ENCODE measurements around the gene TNFSF10. TPM values are rescaled to one million over a fixed set of nuclear protein-coding genes. Genes with fewer than 3 reads are reported as not detected.
"Not testable (repeated sequence)": the region's sequence is repeated elsewhere in the genome, so short reads cannot be mapped to it uniquely, and the experiment has no call there.

TNFSF10 gene
- total RNA-seq, 2 experiments from 2014 or later = 21.5 to 23.6 TPM

DNA sequence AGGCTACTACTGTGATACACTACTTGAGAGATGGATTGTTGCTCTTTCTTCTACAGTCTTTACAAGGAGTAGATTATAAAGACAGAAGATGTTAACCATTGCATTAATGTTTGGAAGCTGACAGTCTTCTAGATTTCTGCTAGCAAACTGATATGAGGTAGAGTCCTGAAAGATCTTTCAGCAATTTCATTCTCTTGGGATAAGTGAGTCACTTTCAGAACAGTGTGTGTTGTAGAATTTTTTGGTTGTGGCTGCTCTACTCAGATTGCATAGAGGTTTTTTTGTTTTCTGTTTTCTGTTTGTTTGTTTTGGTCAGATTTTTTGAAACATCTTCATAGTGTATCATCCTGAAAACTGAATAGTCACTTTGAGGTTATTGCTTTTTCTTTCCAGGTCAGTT, 17.1 kb downstream of the TNFSF10 start:
- no peak overlapping the region for H3K27ac Mint-ChIP-seq

DNA sequence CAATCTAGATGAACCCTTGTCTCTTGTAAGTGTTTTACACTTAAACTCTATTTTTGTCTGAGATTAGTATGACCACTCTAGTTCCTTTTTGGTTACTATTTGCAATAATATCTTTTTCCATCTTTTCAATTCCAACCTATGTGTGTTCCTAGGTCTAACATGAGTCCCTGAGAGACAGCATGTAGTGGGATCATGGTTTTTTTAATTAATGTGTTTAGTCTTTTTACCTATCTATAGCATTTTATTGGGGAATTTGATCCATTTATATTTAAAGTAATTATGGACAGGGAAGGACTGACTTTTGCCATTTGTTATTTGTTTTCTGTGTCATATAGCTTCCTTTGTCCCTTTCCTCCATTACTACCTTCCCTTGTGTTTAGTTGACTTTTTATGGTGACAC, 21.7 kb downstream of the TNFSF10 start:
- Mint-ChIP-seq H3K9me3 (peaks cover 4% of the 10 kb centered on the region), H3K4me3 (no peak overlapping the region), H3K27ac (no peak overlapping the region), H3K36me3 (ENCODE audit: low read depth) (peaks cover 19% of the 10 kb centered on the region), H3K27me3 (no peaks in the 10 kb centered on the region), H3K4me1 (ENCODE audit: low read depth) (peaks cover 8% of the 10 kb centered on the region)
- DNase-seq (no peak), ATAC-seq (no peak)
- ChIA-PET POLR2A (no interaction called here), CTCF (no interaction called here)
- intact Hi-C loops (cut with micrococcal nuclease) = no loop called here
- TF ChIP-seq, protein P1, sequence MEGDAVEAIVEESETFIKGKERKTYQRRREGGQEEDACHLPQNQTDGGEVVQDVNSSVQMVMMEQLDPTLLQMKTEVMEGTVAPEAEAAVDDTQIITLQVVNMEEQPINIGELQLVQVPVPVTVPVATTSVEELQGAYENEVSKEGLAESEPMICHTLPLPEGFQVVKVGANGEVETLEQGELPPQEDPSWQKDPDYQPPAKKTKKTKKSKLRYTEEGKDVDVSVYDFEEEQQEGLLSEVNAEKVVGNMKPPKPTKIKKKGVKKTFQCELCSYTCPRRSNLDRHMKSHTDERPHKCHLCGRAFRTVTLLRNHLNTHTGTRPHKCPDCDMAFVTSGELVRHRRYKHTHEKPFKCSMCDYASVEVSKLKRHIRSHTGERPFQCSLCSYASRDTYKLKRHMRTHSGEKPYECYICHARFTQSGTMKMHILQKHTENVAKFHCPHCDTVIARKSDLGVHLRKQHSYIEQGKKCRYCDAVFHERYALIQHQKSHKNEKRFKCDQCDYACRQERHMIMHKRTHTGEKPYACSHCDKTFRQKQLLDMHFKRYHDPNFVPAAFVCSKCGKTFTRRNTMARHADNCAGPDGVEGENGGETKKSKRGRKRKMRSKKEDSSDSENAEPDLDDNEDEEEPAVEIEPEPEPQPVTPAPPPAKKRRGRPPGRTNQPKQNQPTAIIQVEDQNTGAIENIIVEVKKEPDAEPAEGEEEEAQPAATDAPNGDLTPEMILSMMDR (IDR thresholded peaks at IDR 0.05) = no peak

More for the DNA sequence above, 17.1 kb downstream of the TNFSF10 start:
- peaks cover 55% of the 10 kb centered on the region for H3K36me3 Mint-ChIP-seq (ENCODE audit: low read depth)
- DNase-seq = no peak
- ChIA-PET POLR2A (interaction anchor here (0.8 kb wide), 1 partner anchor 12 kb away, joined by 3 read pairs; no protein-coding TSS in a partner anchor), CTCF (interaction anchor here (0.7 to 0.9 kb wide), 2 partner anchors 90 kb away, joined by 3 to 4 read pairs; no protein-coding TSS in a partner anchor)
- TF ChIP-seq, protein P1 (IDR thresholded peaks at IDR 0.05) = no peak
- H3K27me3 Mint-ChIP-seq = no peaks in the 10 kb centered on the region
- intact Hi-C loops (cut with micrococcal nuclease) = no loop called here
- no peak overlapping the region for H3K4me3 Mint-ChIP-seq
- H3K9me3 Mint-ChIP-seq = peaks cover 4% of the 10 kb centered on the region
- no peak for ATAC-seq
- peaks cover 13% of the 10 kb centered on the region for H3K4me1 Mint-ChIP-seq (ENCODE audit: low read depth)

- peak overlapping the region; percentile 69 for H3K27ac Mint-ChIP-seq
- not testable (repeated sequence) for H3K4me3 Mint-ChIP-seq; H3K36me3 Mint-ChIP-seq (ENCODE audit: low read depth); H3K9me3 Mint-ChIP-seq
- H3K27me3 Mint-ChIP-seq = peaks cover 20% of the 10 kb centered on the region
- ChIA-PET POLR2A (interaction anchor here (0.7 to 1.0 kb wide), 3 partner anchors 27 to 105 kb away, joined by 3 to 4 read pairs (median 4); no protein-coding TSS in a partner anchor), CTCF (interaction anchor here (0.7 to 1.2 kb wide), 14 partner anchors 9 to 158 kb away, joined by 3 to 28 read pairs (median 3); no protein-coding TSS in a partner anchor)
- ATAC-seq (peak; percentile 79), DNase-seq (peak; percentile 94)
- TF ChIP-seq, protein P1 (IDR thresholded peaks at IDR 0.05) = peak; percentile 86
- H3K4me1 Mint-ChIP-seq (ENCODE audit: low read depth) = peaks cover 14% of the 10 kb centered on the region
- intact Hi-C loops (cut with micrococcal nuclease) = loop anchor here (2.0 kb wide), 1 partner anchor 107 kb away; no protein-coding TSS in a partner anchor
Measured at GRCh38 chr3:172490198-172490669, 33.0 kb downstream of the TNFSF10 start.

GRCh38 chr3:172478116-172478515, 45.1 kb downstream of the TNFSF10 start:
- TF ChIP-seq, protein P1 (IDR thresholded peaks at IDR 0.05) = no peak
- Mint-ChIP-seq H3K9me3 (no peaks in the 10 kb centered on the region), H3K27me3 (peaks cover 3% of the 10 kb centered on the region), H3K4me1 (ENCODE audit: low read depth) (peaks cover 9% of the 10 kb centered on the region), H3K27ac (no peak overlapping the region), H3K36me3 (ENCODE audit: low read depth) (no peaks in the 10 kb centered on the region), H3K4me3 (no peak overlapping the region)
- no peak for DNase-seq
- intact Hi-C loops (cut with micrococcal nuclease) = loop anchor here (10.0 kb wide), 1 partner anchor 143 kb away; no protein-coding TSS in a partner anchor
- POLR2A ChIA-PET = interaction anchor here (0.7 kb wide), 1 partner anchor 13 kb away, joined by 3 read pairs; no protein-coding TSS in a partner anchor
- ATAC-seq = no peak
- CTCF ChIA-PET = interaction anchor here (0.9 to 4.4 kb wide), 12 partner anchors 9 to 190 kb away, joined by 3 to 34 read pairs (median 6); no protein-coding TSS in a partner anchor

GRCh38 chr3:172476347-172476746, 46.9 kb downstream of the TNFSF10 start:
- H3K4me3 Mint-ChIP-seq = peak overlapping the region; percentile 77
- no peak overlapping the region for H3K27ac Mint-ChIP-seq
- peaks cover 3% of the 10 kb centered on the region for H3K27me3 Mint-ChIP-seq
- CTCF ChIA-PET = interaction anchor here (0.7 to 4.4 kb wide), 11 partner anchors 11 to 193 kb away, joined by 3 to 34 read pairs (median 5); no protein-coding TSS in a partner anchor
- ATAC-seq (no peak), DNase-seq (no peak)
- POLR2A ChIA-PET = no interaction called here
- TF ChIP-seq, protein P1 (IDR thresholded peaks at IDR 0.05) = no peak
- no peaks in the 10 kb centered on the region for H3K36me3 Mint-ChIP-seq (ENCODE audit: low read depth)
- H3K9me3 Mint-ChIP-seq = peaks cover 2% of the 10 kb centered on the region
- intact Hi-C loops (cut with micrococcal nuclease) = loop anchor here (10.0 kb wide), 1 partner anchor 142 kb away; no protein-coding TSS in a partner anchor
- H3K4me1 Mint-ChIP-seq (ENCODE audit: low read depth) = peaks cover 9% of the 10 kb centered on the region
